ENCODE measurements around the gene RGS7BP. TPM values are rescaled to one million over a fixed set of nuclear protein-coding genes. Genes with fewer than 3 reads are reported as not detected.

The RGS7BP gene
- polyA plus RNA-seq, 3 donors, result not detected

- H3K4me3 ChIP-seq (replicated peaks in 1 of 3; ENCODE audit: low read depth in 2 of 3, low read length in 3 of 3), result no peak overlapping the region
- peaks cover 13 to 18% of the 10 kb centered on the region in 2 donors for H3K9me3 ChIP-seq (replicated peaks in 1 of 2; ENCODE audit: control insufficient read depth in 1 of 2, insufficient read depth in 1 of 2, low read length in 2 of 2)
- no peaks in the 10 kb centered on the region for H3K4me1 Mint-ChIP-seq
- H3K27ac Mint-ChIP-seq, result no peak overlapping the region
- H3K27me3 ChIP-seq (ENCODE audit: control insufficient read depth in 2 of 2, insufficient read depth in 2 of 2, low read length in 2 of 2), result no peaks in the 10 kb centered on the region
- H4K20me1 ChIP-seq (ENCODE audit: insufficient read depth, low read length), result no peaks in the 10 kb centered on the region
- no peaks in the 10 kb centered on the region for H3K36me3 ChIP-seq (replicated peaks in 1 of 2; ENCODE audit: control insufficient read depth in 1 of 2, insufficient read depth in 2 of 2, low read length in 2 of 2)
- no peaks in the 10 kb centered on the region for H3K36me3 Mint-ChIP-seq
- 64% methylated on average over 5 of the region's 5 CpGs for WGBS (ENCODE audit: insufficient coverage)
- H3K27ac ChIP-seq (ENCODE audit: low read depth in 1 of 2, low read length in 2 of 2), result no peak overlapping the region
- no peak overlapping the region for H2AFZ ChIP-seq (ENCODE audit: insufficient read depth, low read depth, low read length, poor library complexity, severe bottlenecking)
- no peak overlapping the region for H3K9ac ChIP-seq (ENCODE audit: insufficient read depth, low read length, poor library complexity, severe bottlenecking)
- H3K9me3 Mint-ChIP-seq, result peaks cover 7 to 26% (median 9%) of the 10 kb centered on the region in 7 donors
- no peak for DNase-seq
- intact Hi-C loops (cut with micrococcal nuclease), result no loop called here
- H3K4me3 Mint-ChIP-seq, result no peak overlapping the region
- no peaks in the 10 kb centered on the region for H3K4me1 ChIP-seq (ENCODE audit: control insufficient read depth in 1 of 2, insufficient read depth in 2 of 2, low read length in 2 of 2)
- no peak overlapping the region for H3K4me2 ChIP-seq (replicated peaks; ENCODE audit: extremely low read depth, low read length, poor library complexity, severe bottlenecking)
- H3K27me3 Mint-ChIP-seq (ENCODE audit: low read depth in 3 of 3), result peaks cover 0 to 2% (median 0%) of the 10 kb centered on the region in 3 donors
- TF ChIP-seq CTCF (IDR thresholded peaks at IDR 0.05), result no peak
- no peaks in the 10 kb centered on the region for H3K79me2 ChIP-seq (ENCODE audit: insufficient read depth, low read length)
Observed at GRCh38 chr5:64489857-64490256, 16.0 kb upstream of the RGS7BP start.

GRCh38 chr5:64497386-64497785 lies 8.4 kb upstream of the RGS7BP start:
- TF ChIP-seq CTCF (IDR thresholded peaks at IDR 0.05), result no peak
- Histone ChIP-seq H3K79me2 (ENCODE audit: insufficient read depth, low read length) (no peaks in the 10 kb centered on the region), H3K27me3 (ENCODE audit: control insufficient read depth in 2 of 2, insufficient read depth in 2 of 2, low read length in 2 of 2) (no peaks in the 10 kb centered on the region), H3K9ac (ENCODE audit: insufficient read depth, low read length, poor library complexity, severe bottlenecking) (no peak overlapping the region), H3K27ac (ENCODE audit: low read depth in 1 of 2, low read length in 2 of 2) (no peak overlapping the region), H2AFZ (ENCODE audit: insufficient read depth, low read depth, low read length, poor library complexity, severe bottlenecking) (no peak overlapping the region), H3K4me1 (ENCODE audit: control insufficient read depth in 1 of 2, insufficient read depth in 2 of 2, low read length in 2 of 2) (no peaks in the 10 kb centered on the region), H3K9me3 (replicated peaks in 1 of 2; ENCODE audit: control insufficient read depth in 1 of 2, insufficient read depth in 1 of 2, low read length in 2 of 2) (no peaks in the 10 kb centered on the region), H3K4me2 (replicated peaks; ENCODE audit: extremely low read depth, low read length, poor library complexity, severe bottlenecking) (no peak overlapping the region), H3K36me3 (replicated peaks in 1 of 2; ENCODE audit: control insufficient read depth in 1 of 2, insufficient read depth in 2 of 2, low read length in 2 of 2) (no peaks in the 10 kb centered on the region), H3K4me3 (replicated peaks in 1 of 3; ENCODE audit: low read depth in 2 of 3, low read length in 3 of 3) (no peak overlapping the region), H4K20me1 (ENCODE audit: insufficient read depth, low read length) (no peaks in the 10 kb centered on the region)
- peaks cover 1 to 3% (median 2%) of the 10 kb centered on the region in 3 donors for H3K27me3 Mint-ChIP-seq (ENCODE audit: low read depth in 3 of 3)
- DNase-seq, result no peak
- H3K4me1 Mint-ChIP-seq, result no peaks in the 10 kb centered on the region
- no peak overlapping the region for H3K27ac Mint-ChIP-seq
- H3K9me3 Mint-ChIP-seq, result peaks cover 0 to 4% (median 0%) of the 10 kb centered on the region in 7 donors
- H3K4me3 Mint-ChIP-seq, result no peak overlapping the region
- intact Hi-C loops (cut with micrococcal nuclease), result no loop called here
- 50% methylated on average over 2 of the region's 2 CpGs for WGBS (ENCODE audit: insufficient coverage)
- H3K36me3 Mint-ChIP-seq, result no peaks in the 10 kb centered on the region

All from CD14-positive monocyte (primary cell).